Gastrocnemius medialis (tissue), 4 donors: ENCODE results near the gene WHRN. TPM values are rescaled to one million over a fixed set of nuclear protein-coding genes. Genes with fewer than 3 reads are reported as not detected.
A peak's percentile ranks its signal among the peaks of the same experiment; 100 is the strongest.

Experiments used
- ATAC-seq, 2 donors: fragments of 150-250 bp; one replicate each; pipeline ENCODE4 v1.9.1; 2016
- DNase-seq, 2 donors: peaks; one replicate each; pipeline ENCODE4 v3.0.0-alpha.2; 2019
- H3K27ac ChIP-seq, 4 donors: fragments of 200-600 bp; sonication (generic); 1 replicate in 1 of 4; 2 replicates in 3 of 4; pipeline ENCODE4 v1.5.1; 2016 to 2018; ENCODE audit warnings: mild to moderate bottlenecking in 2 of 4, moderate library complexity in 1 of 4
- H3K27me3 ChIP-seq, 3 donors: fragments of 200-600 bp; sonication (generic) in 2 of 3; 1 replicate in 1 of 3; 2 replicates in 2 of 3; pipeline versions ENCODE4 v1.5.1 to v1.6.0; 2016 to 2019; ENCODE audit warnings: mild to moderate bottlenecking in 1 of 3, moderate library complexity in 1 of 3
- H3K36me3 ChIP-seq, 2 donors: fragments of 200-600 bp; sonication (generic) in 1 of 2; one replicate each; pipeline ENCODE4 v1.5.1; 2017 to 2018
- H3K4me1 ChIP-seq, 2 donors: fragments of 200-600 bp; sonication (generic) in 1 of 2; one replicate each; pipeline ENCODE4 v1.5.1; 2016 to 2017; ENCODE audit warnings: mild to moderate bottlenecking in 2 of 2
- H3K4me3 ChIP-seq, 4 donors: fragments of 200-600 bp; sonication (generic) in 3 of 4; 1 replicate in 1 of 4; 2 replicates in 3 of 4; pipeline ENCODE4 v1.5.1; 2016 to 2019; ENCODE audit warnings: mild to moderate bottlenecking in 2 of 4
- H3K9me3 ChIP-seq, 3 donors: fragments of 200-600 bp; sonication (generic) in 2 of 3; 1 replicate in 1 of 3; 2 replicates in 2 of 3; pipeline ENCODE4 v1.5.1; 2016 to 2019
- POLR2A ChIP-seq, 2 donors: fragments of 450-650 bp; IDR thresholded peaks; one replicate each; pipeline ENCODE4 v1.6.1; 2017; ENCODE audit warnings: antibody characterized with exemption in 2 of 2, mild to moderate bottlenecking in 2 of 2, moderate library complexity in 2 of 2
- in situ Hi-C, 4 donors: fragments of 200-750 bp; cut with MboI; loops; one replicate each; pipeline versions ENCODE4 v1.15.0 to v1.8.0; 2017; ENCODE audit warnings: low sequenced_read_pairs in 4 of 4
- intact Hi-C: fragments of 100-400 bp; cut with DNase I; formaldehyde crosslinking; loops from one replicate; pipeline ENCODE4 v1.15.1; 2023; ENCODE audit warnings: low total_unique reads
- total RNA-seq, 4 donors: library from RNA; depleted of rRNA; stranded (reverse); fragments of >200 nt; gene quantifications; one replicate each; pipeline versions ENCODE4 v1.1.0 to v1.2.3, GENCODE V29; 2016
- TF ChIP-seq, protein P1 (sequence below), 5 experiments: fragments of 450-650 bp in 3 of 5; fragments of 200-600 bp in 2 of 5; sonication (generic) in 2 of 5; IDR thresholded peaks in 4 of 5; conservative IDR thresholded peaks in 1 of 5; 1 replicate in 4 of 5; 2 replicates in 1 of 5; pipeline ENCODE4 v1.5.1; 2016 to 2019; ENCODE audit warnings: antibody characterized with exemption in 5 of 5, mild to moderate bottlenecking in 3 of 5, moderate library complexity in 3 of 5

The WHRN gene
- total RNA-seq, 4 donors from 2014 or later: 0.16 to 0.18 TPM; not detected in 2

GRCh38 chr9:114513055-114513958 is 8.0 kb upstream of the WHRN start:
- H3K4me3 ChIP-seq: no peak overlapping the region
- H3K27ac ChIP-seq: no peak overlapping the region
- intact Hi-C loops (no loop called here), in situ Hi-C loops (no loop called here)
- peaks cover 0 to 21% (median 3%) of the 10 kb centered on the region in 3 donors for H3K27me3 ChIP-seq
- DNase-seq: no peak
- no peak for ATAC-seq
- no peaks in the 10 kb centered on the region for H3K9me3 ChIP-seq
- TF ChIP-seq POLR2A (IDR thresholded peaks at IDR 0.05): no peak
- TF ChIP-seq, protein P1, sequence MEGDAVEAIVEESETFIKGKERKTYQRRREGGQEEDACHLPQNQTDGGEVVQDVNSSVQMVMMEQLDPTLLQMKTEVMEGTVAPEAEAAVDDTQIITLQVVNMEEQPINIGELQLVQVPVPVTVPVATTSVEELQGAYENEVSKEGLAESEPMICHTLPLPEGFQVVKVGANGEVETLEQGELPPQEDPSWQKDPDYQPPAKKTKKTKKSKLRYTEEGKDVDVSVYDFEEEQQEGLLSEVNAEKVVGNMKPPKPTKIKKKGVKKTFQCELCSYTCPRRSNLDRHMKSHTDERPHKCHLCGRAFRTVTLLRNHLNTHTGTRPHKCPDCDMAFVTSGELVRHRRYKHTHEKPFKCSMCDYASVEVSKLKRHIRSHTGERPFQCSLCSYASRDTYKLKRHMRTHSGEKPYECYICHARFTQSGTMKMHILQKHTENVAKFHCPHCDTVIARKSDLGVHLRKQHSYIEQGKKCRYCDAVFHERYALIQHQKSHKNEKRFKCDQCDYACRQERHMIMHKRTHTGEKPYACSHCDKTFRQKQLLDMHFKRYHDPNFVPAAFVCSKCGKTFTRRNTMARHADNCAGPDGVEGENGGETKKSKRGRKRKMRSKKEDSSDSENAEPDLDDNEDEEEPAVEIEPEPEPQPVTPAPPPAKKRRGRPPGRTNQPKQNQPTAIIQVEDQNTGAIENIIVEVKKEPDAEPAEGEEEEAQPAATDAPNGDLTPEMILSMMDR (IDR thresholded peaks at IDR 0.05 in 4 of 5, conservative IDR thresholded peaks at IDR 0.05 in 1 of 5): no peak
- H3K4me1 ChIP-seq: no peaks in the 10 kb centered on the region
- H3K36me3 ChIP-seq: no peaks in the 10 kb centered on the region

- intact Hi-C loops: no loop called here
- TF ChIP-seq, protein P1 (IDR thresholded peaks at IDR 0.05 in 4 of 5, conservative IDR thresholded peaks at IDR 0.05 in 1 of 5): no peak
- TF ChIP-seq POLR2A (IDR thresholded peaks at IDR 0.05): no peak
- Histone ChIP-seq H3K4me3 (no peak overlapping the region), H3K9me3 (no peaks in the 10 kb centered on the region), H3K27me3 (peaks cover 8 to 30% (median 11%) of the 10 kb centered on the region in 3 donors), H3K27ac (no peak overlapping the region), H3K4me1 (no peaks in the 10 kb centered on the region), H3K36me3 (no peaks in the 10 kb centered on the region)
- DNase-seq (no peak), ATAC-seq (no peak)
- in situ Hi-C loops: no loop called here
Observed at GRCh38 chr9:114511978-114512874, 7.0 kb upstream of the WHRN start.

DNA sequence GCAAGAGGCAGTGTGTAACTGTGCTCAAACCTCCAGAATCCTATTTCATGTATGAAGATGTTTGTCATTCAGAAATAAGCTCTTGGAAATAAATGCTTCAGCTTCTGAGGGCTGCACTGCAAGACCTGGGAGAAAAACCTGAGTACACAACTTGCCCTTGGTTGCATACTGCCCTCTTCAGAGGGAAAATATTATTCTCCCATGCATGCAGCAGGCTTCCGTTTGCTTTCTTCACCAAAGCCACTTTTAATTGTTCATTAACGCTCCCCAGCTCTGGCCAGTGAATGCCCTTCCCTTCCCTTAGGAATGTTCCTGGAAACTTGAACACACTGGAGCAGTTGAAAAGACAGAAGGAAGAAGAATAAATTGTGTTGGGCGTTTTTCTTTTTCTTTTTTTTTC is 2.5 kb upstream of the WHRN start:
- Histone ChIP-seq H3K36me3 (no peaks in the 10 kb centered on the region), H3K4me1 (peaks cover 0 to 6% of the 10 kb centered on the region in 2 donors), H3K27me3 (peaks cover 48 to 62% (median 50%) of the 10 kb centered on the region in 3 donors), H3K4me3 (no peak overlapping the region), H3K9me3 (no peaks in the 10 kb centered on the region), H3K27ac (no peak overlapping the region)
- TF ChIP-seq POLR2A (IDR thresholded peaks at IDR 0.05): no peak
- TF ChIP-seq, protein P1 (IDR thresholded peaks at IDR 0.05 in 4 of 5, conservative IDR thresholded peaks at IDR 0.05 in 1 of 5): no peak
- intact Hi-C loops: no loop called here
- ATAC-seq: no peak
- in situ Hi-C loops: no loop called here
- DNase-seq: no peak

- in situ Hi-C loops (no loop called here), intact Hi-C loops (no loop called here)
- no peak for TF ChIP-seq POLR2A (IDR thresholded peaks at IDR 0.05)
- TF ChIP-seq, protein P1 (IDR thresholded peaks at IDR 0.05 in 4 of 5, conservative IDR thresholded peaks at IDR 0.05 in 1 of 5): no peak
- peaks cover 48 to 57% (median 53%) of the 10 kb centered on the region in 3 donors for H3K27me3 ChIP-seq
- DNase-seq: no peak
- no peak overlapping the region for H3K27ac ChIP-seq
- H3K9me3 ChIP-seq: no peaks in the 10 kb centered on the region
- H3K36me3 ChIP-seq: no peaks in the 10 kb centered on the region
- ATAC-seq: no peak
- peak overlapping the region; percentile 54 to 69 (median 62) for H3K4me3 ChIP-seq
- peaks cover 0 to 6% of the 10 kb centered on the region in 2 donors for H3K4me1 ChIP-seq
Observed at GRCh38 chr9:114506082-114506390, 763 bp upstream of the WHRN start.
